ENCODE results near the gene ERI3. TPM values are rescaled to one million over a fixed set of nuclear protein-coding genes. Genes with fewer than 3 reads are reported as not detected.
A peak's percentile ranks its signal among the peaks of the same experiment; 100 is the strongest.

Gene ERI3
- total and polyA plus RNA-seq, 9 of the 15 experiments (the other 6 are each of a cell fraction or from before 2014, with no cell fraction given), result 47.8 to 93.4 (median 67.2) TPM

GRCh38 chr1:44371206-44371605 is 16.1 kb upstream of the ERI3 start (continued):
- TF ChIP-seq ZNF639 (CRISPR knock-in tag; conservative IDR thresholded peaks at IDR 0.05 in 1 of 2, IDR thresholded peaks at IDR 0.05 in 1 of 2) (no peak), TCF7L2 (IDR thresholded peaks at IDR 0.05; ENCODE audit: low read depth, low read length) (no peak), ZSCAN29 (IDR thresholded peaks at IDR 0.05) (no peak), STAT6 (CRISPR knock-in tag; IDR thresholded peaks at IDR 0.05) (no peak), ZNF512 (tag; IDR thresholded peaks at IDR 0.05) (no peak), NFXL1 (CRISPR knock-in tag; IDR thresholded peaks at IDR 0.05) (no peak), ZNF398 (CRISPR knock-in tag; IDR thresholded peaks at IDR 0.05) (no peak), ZNF431 (CRISPR knock-in tag; IDR thresholded peaks at IDR 0.05) (no peak), C11orf30 (IDR thresholded peaks at IDR 0.05; ENCODE audit: low read depth) (peak; percentile 49; the same call in 1 of the 2 replicates), MTF1 (CRISPR knock-in tag; IDR thresholded peaks at IDR 0.05; ENCODE audit: borderline replicate concordance) (no peak), RBM22 (IDR thresholded peaks at IDR 0.05; ENCODE audit: low read depth, low read length, poor library complexity, severe bottlenecking) (no peak), FOXP4 (CRISPR knock-in tag; IDR thresholded peaks at IDR 0.05; ENCODE audit: borderline replicate concordance) (no peak), TEAD1 (CRISPR knock-in tag; IDR thresholded peaks at IDR 0.05) (no peak), JUND (IDR thresholded peaks at IDR 0.05; ENCODE audit: borderline replicate concordance, low read depth, low read length) (peak; percentile 61; the same call in 1 of the 2 replicates), JUND (tag; IDR thresholded peaks at IDR 0.05; ENCODE audit: borderline replicate concordance, low read depth, low read length) (peak; percentile 76; the same call in 1 of the 3 replicates), NFE2 (IDR thresholded peaks at IDR 0.05; ENCODE audit: low read depth) (peak; percentile 45; the same call in 1 of the 2 replicates), CHD1 (IDR thresholded peaks at IDR 0.05; ENCODE audit: low read length) (no peak), MAFG (tag; conservative IDR thresholded peaks at IDR 0.05) (0 out of 2 replicates have a peak, but pooled peaks have one; percentile 28), ZFX (CRISPR knock-in tag; IDR thresholded peaks at IDR 0.05) (no peak)
